ENCODE data around the gene ACOT7.

ACOT7 gene

DNA sequence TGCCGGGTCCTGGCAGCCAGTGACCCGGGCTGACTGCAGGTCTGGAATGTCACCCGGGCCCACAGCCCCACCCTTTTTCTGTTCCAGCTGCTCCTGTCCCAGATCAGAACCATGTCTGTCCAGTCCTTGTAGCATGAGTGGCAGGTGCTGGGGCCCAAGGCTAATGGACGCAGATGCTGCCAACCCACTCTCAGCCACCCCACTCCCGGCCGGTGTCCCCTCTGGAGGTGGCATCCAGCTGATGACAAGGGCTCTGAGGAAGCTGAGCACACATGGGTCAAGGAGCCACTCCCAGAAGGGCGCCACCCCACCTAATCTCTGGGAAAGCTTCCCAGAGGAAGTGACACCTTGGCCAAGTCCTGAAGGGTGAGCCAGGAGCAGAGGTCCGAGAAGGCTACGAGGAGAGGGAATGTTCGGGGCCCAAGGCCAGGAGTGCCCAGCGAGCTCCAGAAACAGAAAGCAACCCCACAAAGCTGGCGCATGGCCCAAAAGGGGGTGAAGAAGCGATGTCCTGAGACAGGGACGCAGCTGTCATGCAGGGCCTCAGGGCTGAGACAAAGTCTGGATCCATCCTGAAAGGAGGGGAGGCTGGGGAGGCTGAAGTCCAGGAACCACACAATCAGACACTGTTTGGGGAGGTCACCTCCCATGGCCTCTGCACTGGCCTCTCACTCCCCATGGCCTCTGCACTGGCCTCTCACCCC is 39.5 kb downstream of the ACOT7 start:
- Mint-ChIP-seq H3K4me1 (ENCODE audit: low read depth) (peaks cover 13% of the 10 kb centered on the region), H3K27me3 (ENCODE audit: low read depth) (no peaks in the 10 kb centered on the region), H3K27ac (no peak overlapping the region), H3K36me3 (ENCODE audit: low read depth) (no peaks in the 10 kb centered on the region), H3K4me3 (no peak overlapping the region), H3K9me3 (no peaks in the 10 kb centered on the region)

DNA sequence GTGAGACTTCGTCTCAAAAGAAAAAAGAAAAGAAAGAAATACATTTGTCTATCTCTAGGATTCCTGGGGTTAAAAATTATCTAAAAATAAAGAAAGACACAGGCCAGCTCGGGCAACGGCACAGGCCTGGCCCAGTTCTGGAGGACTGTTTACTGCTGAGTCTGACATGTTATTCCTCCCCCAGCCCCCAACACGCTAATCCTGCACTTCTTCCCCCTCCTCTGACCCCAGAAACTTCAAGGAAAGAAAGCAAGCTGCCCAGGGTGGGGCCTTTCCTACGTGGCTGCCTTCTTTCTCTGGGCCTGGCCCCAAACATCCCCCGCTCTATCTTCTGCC is 40.0 kb downstream of the ACOT7 start:
- Mint-ChIP-seq H3K9me3 (no peaks in the 10 kb centered on the region), H3K27ac (no peak overlapping the region), H3K36me3 (ENCODE audit: low read depth) (no peaks in the 10 kb centered on the region), H3K27me3 (ENCODE audit: low read depth) (no peaks in the 10 kb centered on the region), H3K4me3 (no peak overlapping the region), H3K4me1 (ENCODE audit: low read depth) (peaks cover 11% of the 10 kb centered on the region)

GRCh38 chr1:6352138-6352563 is 41.4 kb downstream of the ACOT7 start:
- Mint-ChIP-seq H3K4me1 (ENCODE audit: low read depth) (peaks cover 15% of the 10 kb centered on the region), H3K9me3 (no peaks in the 10 kb centered on the region), H3K27me3 (ENCODE audit: low read depth) (no peaks in the 10 kb centered on the region), H3K36me3 (ENCODE audit: low read depth) (peaks cover 5% of the 10 kb centered on the region), H3K27ac (no peak overlapping the region), H3K4me3 (no peak overlapping the region)

DNA sequence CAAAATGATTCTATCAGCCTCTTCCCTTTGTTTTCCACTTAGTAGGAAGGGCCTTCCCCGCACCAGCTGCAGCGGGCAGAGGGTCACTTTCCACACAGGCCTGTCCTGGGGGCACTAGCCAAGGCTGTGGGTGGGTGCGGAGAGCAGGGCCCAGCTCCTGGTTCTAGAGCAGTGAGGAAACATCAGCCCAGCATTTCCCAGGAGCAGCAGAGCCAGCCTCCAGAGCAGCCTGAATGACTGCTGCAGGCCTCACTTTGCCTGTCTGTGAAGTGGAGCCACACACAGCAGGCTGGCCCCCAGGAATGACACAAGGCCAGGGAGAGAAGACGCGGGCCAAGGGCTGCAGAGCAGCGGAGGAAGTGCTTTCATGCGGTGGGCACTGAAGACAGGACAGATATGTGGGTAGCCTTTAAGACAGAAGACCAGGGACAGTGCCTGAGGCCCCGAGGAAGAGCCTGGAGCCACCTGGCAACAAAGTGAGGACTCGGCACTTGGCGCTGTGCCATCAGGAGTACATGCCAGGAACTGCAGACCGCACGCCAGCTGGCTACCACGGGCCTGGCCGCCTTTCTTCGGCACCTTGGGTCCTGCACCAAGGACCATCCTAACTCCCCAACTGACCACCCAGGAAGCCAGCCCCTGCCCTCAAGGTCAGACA is 42.0 kb downstream of the ACOT7 start:
- Mint-ChIP-seq H3K27me3 (ENCODE audit: low read depth) (no peaks in the 10 kb centered on the region), H3K9me3 (no peaks in the 10 kb centered on the region), H3K4me3 (no peak overlapping the region), H3K36me3 (ENCODE audit: low read depth) (peaks cover 5% of the 10 kb centered on the region), H3K27ac (no peak overlapping the region), H3K4me1 (ENCODE audit: low read depth) (peaks cover 15% of the 10 kb centered on the region)

- no peaks in the 10 kb centered on the region for H3K9me3 Mint-ChIP-seq
- H3K4me3 Mint-ChIP-seq = no peak overlapping the region
- H3K4me1 Mint-ChIP-seq (ENCODE audit: low read depth) = peaks cover 15% of the 10 kb centered on the region
- no peaks in the 10 kb centered on the region for H3K27me3 Mint-ChIP-seq (ENCODE audit: low read depth)
- peaks cover 5% of the 10 kb centered on the region for H3K36me3 Mint-ChIP-seq (ENCODE audit: low read depth)
- H3K27ac Mint-ChIP-seq = no peak overlapping the region
These were observed 43.0 kb downstream of the ACOT7 start for GRCh38 chr1:6350416-6351088.

- Mint-ChIP-seq H3K4me1 (ENCODE audit: low read depth) (peaks cover 15% of the 10 kb centered on the region), H3K9me3 (no peaks in the 10 kb centered on the region), H3K27ac (peak overlapping the region; percentile 95), H3K36me3 (ENCODE audit: low read depth) (peaks cover 5% of the 10 kb centered on the region), H3K27me3 (ENCODE audit: low read depth) (no peaks in the 10 kb centered on the region), H3K4me3 (no peak overlapping the region)
These were observed 44.2 kb downstream of the ACOT7 start for GRCh38 chr1:6349254-6349943.

- peaks cover 7% of the 10 kb centered on the region for H3K36me3 Mint-ChIP-seq (ENCODE audit: low read depth)
- H3K27ac Mint-ChIP-seq = peak overlapping the region; percentile 95
- H3K9me3 Mint-ChIP-seq = no peaks in the 10 kb centered on the region
- H3K4me1 Mint-ChIP-seq (ENCODE audit: low read depth) = peaks cover 19% of the 10 kb centered on the region
- H3K4me3 Mint-ChIP-seq = peak overlapping the region; percentile 50
- no peaks in the 10 kb centered on the region for H3K27me3 Mint-ChIP-seq (ENCODE audit: low read depth)
These were observed 44.9 kb downstream of the ACOT7 start for GRCh38 chr1:6348511-6349191.

DNA sequence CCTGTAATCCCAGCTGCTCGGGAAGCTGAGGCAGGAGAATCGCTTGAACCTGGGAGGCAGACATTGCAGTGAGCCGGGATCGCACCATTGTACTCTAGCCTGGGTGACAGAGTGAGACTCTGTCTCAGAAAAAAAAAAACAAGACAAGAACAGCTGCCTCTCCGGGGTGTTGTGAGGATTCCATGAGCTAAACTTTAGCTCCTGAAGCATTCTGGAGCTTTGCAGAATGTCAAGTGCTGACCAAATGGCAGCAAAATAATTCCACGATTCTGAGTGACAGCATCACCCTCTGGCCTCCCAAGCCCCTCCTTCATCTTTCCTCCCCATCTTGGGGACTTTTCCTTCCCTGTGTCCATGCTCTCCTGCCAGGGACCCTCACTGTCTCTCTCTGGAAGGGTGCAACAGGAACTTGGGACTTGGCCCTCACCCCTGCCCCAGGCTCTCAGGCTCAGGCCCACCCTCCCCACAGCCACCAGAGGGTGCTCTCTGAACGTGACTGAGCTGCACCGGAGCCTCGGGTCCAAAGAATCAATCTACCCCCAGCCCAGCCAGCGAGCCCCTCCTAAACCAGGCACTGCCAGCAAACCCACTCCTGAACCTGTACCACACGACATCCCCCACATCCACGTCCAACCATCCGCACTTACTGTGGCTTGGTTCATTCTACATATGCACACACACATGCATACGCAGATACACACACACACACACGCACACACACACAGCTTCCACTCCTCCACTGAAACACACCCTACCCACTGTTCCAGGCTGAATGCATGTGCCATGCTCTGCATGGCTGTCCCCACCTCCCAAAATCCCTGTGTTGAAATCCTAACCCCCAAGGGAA is 45.7 kb downstream of the ACOT7 start:
- H3K4me1 Mint-ChIP-seq (ENCODE audit: low read depth) = peaks cover 19% of the 10 kb centered on the region
- H3K27me3 Mint-ChIP-seq (ENCODE audit: low read depth) = no peaks in the 10 kb centered on the region
- peak overlapping the region; percentile 50 for H3K4me3 Mint-ChIP-seq
- H3K9me3 Mint-ChIP-seq = no peaks in the 10 kb centered on the region
- H3K36me3 Mint-ChIP-seq (ENCODE audit: low read depth) = peaks cover 7% of the 10 kb centered on the region
- peak overlapping the region; percentile 95 for H3K27ac Mint-ChIP-seq

- Mint-ChIP-seq H3K36me3 (ENCODE audit: low read depth) (peaks cover 7% of the 10 kb centered on the region), H3K27ac (no peak overlapping the region), H3K4me3 (no peak overlapping the region)
These were observed 48.1 kb downstream of the ACOT7 start for GRCh38 chr1:6345460-6345859.

DNA sequence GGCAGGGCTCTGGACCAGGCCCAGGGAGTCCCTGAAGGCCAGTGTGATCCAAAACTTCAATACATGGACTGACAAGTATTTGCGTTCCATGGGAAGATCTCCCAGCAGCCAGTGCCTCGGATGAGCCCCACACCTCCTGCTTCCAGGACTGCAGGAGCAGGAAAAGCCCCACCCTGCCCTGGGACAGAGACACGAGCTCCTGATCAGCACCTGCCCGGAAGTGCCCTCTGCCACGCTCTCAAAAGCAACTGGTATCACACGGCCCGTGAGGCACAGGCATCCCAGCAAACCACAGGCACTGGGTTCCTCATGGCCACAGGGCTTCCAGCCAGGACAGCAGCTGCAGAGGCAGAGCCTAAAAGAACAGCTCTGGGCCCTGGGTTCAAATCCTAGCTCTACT is 48.6 kb downstream of the ACOT7 start:
- Mint-ChIP-seq H3K27ac (no peak overlapping the region), H3K4me3 (no peak overlapping the region), H3K36me3 (ENCODE audit: low read depth) (peaks cover 7% of the 10 kb centered on the region), H3K4me1 (ENCODE audit: low read depth) (peaks cover 19% of the 10 kb centered on the region), H3K9me3 (no peaks in the 10 kb centered on the region), H3K27me3 (ENCODE audit: low read depth) (no peaks in the 10 kb centered on the region)

More at GRCh38 chr1:6345460-6345859, 48.1 kb downstream of the ACOT7 start:
- Mint-ChIP-seq H3K9me3 (no peaks in the 10 kb centered on the region), H3K27me3 (ENCODE audit: low read depth) (no peaks in the 10 kb centered on the region), H3K4me1 (ENCODE audit: low read depth) (peaks cover 19% of the 10 kb centered on the region)

DNA sequence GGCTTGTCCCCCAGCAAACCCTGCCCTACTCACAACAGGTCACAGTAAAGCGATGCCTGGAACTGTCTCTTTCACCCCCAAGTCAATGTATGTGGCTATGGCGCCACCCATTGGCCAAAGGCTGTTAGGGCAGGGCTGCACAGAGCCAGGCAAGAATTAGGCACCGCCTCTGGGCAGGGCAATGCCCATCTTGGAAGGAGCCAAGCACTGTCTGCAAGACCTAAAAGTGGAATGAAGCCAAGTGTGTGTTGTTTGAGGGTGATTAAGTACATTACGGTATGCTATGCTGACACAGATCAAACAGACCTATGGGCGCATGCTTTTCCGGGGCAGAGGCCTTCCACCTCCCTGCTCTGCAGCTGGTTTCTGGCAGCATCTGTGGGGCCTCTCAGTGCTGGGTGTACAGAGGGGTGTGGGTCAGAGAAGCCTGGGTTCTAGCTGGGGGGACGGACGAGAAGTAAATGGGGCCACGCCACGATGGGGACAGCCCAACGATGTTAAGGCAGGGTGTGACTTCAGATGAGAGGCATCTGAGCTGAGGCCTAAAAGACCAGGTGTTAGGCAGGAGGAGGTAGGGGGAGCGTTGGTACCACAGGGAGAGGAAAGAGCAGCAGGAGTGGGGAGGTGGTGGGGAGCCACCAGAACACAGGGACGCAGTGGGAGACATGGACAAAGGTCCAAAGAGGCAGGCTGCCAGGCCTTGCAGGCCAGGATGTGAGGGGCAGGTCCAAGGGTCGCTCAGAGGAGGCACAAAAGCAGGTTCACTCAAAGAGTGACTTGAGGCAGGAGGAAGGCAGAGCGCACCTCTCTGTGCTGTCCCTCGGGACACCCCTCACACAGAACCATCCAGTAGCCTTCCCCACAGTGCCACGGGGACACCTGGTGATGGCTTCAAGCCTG is 49.8 kb downstream of the ACOT7 start:
- no peaks in the 10 kb centered on the region for H3K9me3 Mint-ChIP-seq
- H3K36me3 Mint-ChIP-seq (ENCODE audit: low read depth) = peaks cover 7% of the 10 kb centered on the region
- H3K4me3 Mint-ChIP-seq = no peak overlapping the region
- H3K27ac Mint-ChIP-seq = no peak overlapping the region
- peaks cover 12% of the 10 kb centered on the region for H3K4me1 Mint-ChIP-seq (ENCODE audit: low read depth)
- no peaks in the 10 kb centered on the region for H3K27me3 Mint-ChIP-seq (ENCODE audit: low read depth)

GRCh38 chr1:6342056-6342455 is 51.5 kb downstream of the ACOT7 start:
- Mint-ChIP-seq H3K36me3 (ENCODE audit: low read depth) (peaks cover 2% of the 10 kb centered on the region), H3K4me3 (no peak overlapping the region), H3K4me1 (ENCODE audit: low read depth) (peaks cover 3% of the 10 kb centered on the region), H3K9me3 (no peaks in the 10 kb centered on the region), H3K27me3 (ENCODE audit: low read depth) (no peaks in the 10 kb centered on the region), H3K27ac (no peak overlapping the region)

DNA sequence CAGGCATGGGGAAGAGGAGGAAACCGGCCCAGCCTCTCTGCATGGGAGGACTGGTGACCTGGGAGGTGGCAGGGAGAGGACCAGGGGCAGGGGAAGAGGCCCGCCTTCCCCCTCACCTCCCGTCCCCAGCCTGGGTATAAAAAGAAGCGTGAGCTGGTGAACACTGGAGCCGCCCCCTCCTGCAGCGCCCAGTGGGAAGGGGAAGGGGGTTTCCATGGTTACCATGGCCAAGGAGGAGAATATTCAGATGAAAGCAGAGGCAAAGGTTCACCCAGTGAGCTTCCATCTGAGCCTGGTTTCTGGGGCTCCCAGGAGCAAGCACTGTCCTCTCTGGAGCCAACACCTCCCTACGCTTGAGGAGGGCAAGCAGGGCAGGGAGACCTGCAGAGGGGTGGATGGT is 54.9 kb downstream of the ACOT7 start:
- Mint-ChIP-seq H3K4me3 (no peak overlapping the region), H3K27ac (no peak overlapping the region)

More for the DNA sequence above, 54.9 kb downstream of the ACOT7 start:
- H3K4me1 Mint-ChIP-seq (ENCODE audit: low read depth) = no peaks in the 10 kb centered on the region
- H3K27me3 Mint-ChIP-seq (ENCODE audit: low read depth) = no peaks in the 10 kb centered on the region
- H3K36me3 Mint-ChIP-seq (ENCODE audit: low read depth) = no peaks in the 10 kb centered on the region
- no peaks in the 10 kb centered on the region for H3K9me3 Mint-ChIP-seq
